Measurements from ENCODE around the gene ACTRT2.

DNA sequence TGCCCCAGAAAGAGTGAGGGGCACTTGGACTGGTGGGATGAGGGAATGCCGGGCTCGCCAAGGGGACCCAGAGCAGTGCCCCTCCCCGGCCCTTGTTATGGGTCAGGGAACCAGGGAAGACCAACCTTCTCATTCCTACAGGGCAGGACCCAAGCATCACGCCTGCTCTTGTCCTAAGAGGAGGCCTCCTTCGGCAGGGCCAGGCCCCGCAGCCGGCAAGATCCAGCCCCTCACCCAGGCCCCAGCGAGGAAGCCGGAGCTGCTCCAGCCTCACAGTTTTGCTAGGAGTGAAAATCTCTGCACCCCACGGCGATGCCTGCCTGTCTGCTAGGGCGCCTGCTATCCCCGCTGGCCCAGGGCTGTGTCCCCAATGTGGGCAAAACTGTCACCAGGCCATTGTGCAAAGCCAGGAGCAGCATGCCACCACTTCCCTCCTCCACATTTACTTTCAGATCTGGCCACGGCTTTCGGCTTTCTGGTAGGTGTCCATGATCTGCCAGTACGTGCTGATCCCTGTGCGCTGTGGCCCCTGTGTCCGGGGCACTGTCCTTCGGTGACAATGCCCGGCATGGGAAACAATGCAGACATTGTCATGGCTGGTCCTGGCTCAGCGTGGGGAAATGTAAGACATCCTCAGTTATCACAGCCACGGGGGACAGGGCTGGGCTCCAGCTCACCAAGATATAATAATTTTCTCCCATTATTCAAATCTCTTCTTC lies 9.6 kb downstream of the ACTRT2 start:
- TF ChIP-seq, protein P1, sequence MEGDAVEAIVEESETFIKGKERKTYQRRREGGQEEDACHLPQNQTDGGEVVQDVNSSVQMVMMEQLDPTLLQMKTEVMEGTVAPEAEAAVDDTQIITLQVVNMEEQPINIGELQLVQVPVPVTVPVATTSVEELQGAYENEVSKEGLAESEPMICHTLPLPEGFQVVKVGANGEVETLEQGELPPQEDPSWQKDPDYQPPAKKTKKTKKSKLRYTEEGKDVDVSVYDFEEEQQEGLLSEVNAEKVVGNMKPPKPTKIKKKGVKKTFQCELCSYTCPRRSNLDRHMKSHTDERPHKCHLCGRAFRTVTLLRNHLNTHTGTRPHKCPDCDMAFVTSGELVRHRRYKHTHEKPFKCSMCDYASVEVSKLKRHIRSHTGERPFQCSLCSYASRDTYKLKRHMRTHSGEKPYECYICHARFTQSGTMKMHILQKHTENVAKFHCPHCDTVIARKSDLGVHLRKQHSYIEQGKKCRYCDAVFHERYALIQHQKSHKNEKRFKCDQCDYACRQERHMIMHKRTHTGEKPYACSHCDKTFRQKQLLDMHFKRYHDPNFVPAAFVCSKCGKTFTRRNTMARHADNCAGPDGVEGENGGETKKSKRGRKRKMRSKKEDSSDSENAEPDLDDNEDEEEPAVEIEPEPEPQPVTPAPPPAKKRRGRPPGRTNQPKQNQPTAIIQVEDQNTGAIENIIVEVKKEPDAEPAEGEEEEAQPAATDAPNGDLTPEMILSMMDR (IDR thresholded peaks at IDR 0.05), result no peak
- TF ChIP-seq POLR2A (IDR thresholded peaks at IDR 0.05), result no peak
- no peak for TF ChIP-seq POLR2AphosphoS5 (IDR thresholded peaks at IDR 0.05)
- no peak for TF ChIP-seq EP300 (IDR thresholded peaks at IDR 0.05)

All from gastroesophageal sphincter (tissue), 3 donors.